ENCODE measurements around the gene MPG.

The MPG gene

GRCh38 chr16:83060-83603 lies 5.1 kb downstream of the MPG start:
- TF ChIP-seq POU2F2 (IDR thresholded peaks at IDR 0.05; ENCODE audit: low read depth, low read length): no peak
- TF ChIP-seq SPI1 (IDR thresholded peaks at IDR 0.05; ENCODE audit: low read depth, low read length): no peak
- TF ChIP-seq POLR2A (IDR thresholded peaks at IDR 0.05; ENCODE audit: low read depth, low read length): no peak
- no peak for TF ChIP-seq POLR2AphosphoS5 (IDR thresholded peaks at IDR 0.05; ENCODE audit: low read depth, low read length)
- no peak for TF ChIP-seq TAF1 (IDR thresholded peaks at IDR 0.05; ENCODE audit: low read depth, low read length)
- DNase-seq (ENCODE audit: insufficient read length, low spot score) (no peak), FAIRE-seq (peak; percentile 45)

DNA sequence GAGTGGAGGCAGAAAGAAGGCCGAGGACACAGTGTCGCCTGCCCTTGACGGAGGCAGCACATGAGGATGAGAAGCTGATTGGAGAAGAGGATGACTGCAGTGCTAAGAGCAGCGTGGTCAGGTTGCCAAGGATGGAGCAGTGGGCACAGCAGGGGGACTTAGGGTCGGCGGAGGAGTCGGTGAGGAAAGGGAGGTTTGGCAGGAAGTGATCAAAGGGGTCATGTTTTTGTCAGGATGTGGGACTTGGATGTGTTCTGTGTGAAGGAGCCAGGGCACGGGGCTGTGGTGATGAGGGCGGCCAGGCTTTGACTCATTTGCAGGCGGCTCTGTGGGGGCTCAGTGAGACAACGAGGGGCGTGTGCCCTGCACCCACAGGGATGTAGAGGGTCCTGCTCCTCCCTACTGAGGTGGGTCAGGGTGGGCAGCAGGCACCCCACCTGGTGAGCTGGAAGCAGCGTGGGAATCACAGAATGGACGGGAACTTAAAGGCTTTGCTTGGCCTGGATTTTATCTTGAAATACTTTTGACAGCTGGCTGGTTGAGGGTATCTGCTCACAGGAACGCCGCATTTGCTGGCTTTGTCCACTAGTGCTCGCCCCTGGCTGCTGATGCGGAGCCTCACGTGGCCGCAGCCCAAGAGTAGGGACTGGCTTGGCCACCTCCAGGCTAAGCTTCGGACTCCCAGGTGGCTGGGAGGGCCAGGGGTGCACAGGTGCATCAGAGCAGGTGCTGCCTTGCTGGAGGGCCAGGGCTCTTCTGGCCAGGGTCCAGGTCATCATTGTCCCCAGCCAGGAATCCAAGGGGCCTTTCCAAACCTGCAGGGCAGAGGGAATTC lies 6.0 kb downstream of the MPG start:
- FAIRE-seq: no peak
- DNase-seq (ENCODE audit: insufficient read length, low spot score): no peak
- TF ChIP-seq POLR2AphosphoS5 (IDR thresholded peaks at IDR 0.05; ENCODE audit: low read depth, low read length) (peak; percentile 42; the same call in 1 of the 2 replicates), TAF1 (IDR thresholded peaks at IDR 0.05; ENCODE audit: low read depth, low read length) (no peak)

DNA sequence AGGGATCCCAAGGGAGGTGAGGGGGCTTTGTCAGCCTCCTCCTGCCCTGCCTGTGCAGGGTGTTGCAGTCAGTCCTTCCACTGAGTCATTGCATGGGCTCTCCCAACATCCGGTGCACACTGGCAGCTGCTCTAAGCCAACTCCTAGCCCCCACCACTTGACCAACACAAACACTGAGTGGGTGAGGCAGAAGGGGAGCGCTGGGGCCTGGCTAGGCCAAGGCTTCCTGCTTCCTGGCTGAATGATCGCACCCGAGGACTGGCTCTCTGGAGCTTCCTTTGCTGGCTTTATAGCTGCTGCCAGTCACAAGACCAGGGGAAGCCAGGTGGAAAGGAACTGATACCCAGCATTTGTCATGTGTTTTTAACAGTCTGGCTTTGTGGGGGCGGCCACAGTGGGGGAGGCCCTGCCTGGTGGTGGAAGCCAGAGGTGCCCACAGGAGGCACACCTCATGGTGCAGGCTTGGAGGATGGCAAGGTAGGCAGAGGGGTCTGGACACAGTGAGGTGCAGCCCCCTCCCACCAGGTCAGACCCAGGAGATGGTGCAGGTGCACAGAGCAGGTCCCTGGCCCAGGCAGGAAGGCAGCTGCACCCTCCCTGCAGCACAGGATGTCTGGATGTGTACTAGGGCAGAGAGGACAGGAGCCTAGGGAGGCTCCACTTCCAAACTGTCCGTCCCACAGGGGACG lies 6.8 kb downstream of the MPG start:
- FAIRE-seq: peak; percentile 97
- no peak for TF ChIP-seq PAX5 (IDR thresholded peaks at IDR 0.05; ENCODE audit: insufficient read depth, low read length, severe bottlenecking)
- TF ChIP-seq POU2F2 (IDR thresholded peaks at IDR 0.05; ENCODE audit: low read depth, low read length): no peak
- 0 out of 2 replicates have a peak, but pooled peaks have one; percentile 12 for TF ChIP-seq TAF1 (IDR thresholded peaks at IDR 0.05; ENCODE audit: low read depth, low read length)
- TF ChIP-seq SPI1 (IDR thresholded peaks at IDR 0.05; ENCODE audit: low read depth, low read length): peak; percentile 89
- no peak for TF ChIP-seq POLR2AphosphoS5 (IDR thresholded peaks at IDR 0.05; ENCODE audit: low read depth, low read length)
- no peak for TF ChIP-seq POLR2A (IDR thresholded peaks at IDR 0.05; ENCODE audit: low read depth, low read length)
- DNase-seq (ENCODE audit: insufficient read length, low spot score): peak; percentile 71

DNA sequence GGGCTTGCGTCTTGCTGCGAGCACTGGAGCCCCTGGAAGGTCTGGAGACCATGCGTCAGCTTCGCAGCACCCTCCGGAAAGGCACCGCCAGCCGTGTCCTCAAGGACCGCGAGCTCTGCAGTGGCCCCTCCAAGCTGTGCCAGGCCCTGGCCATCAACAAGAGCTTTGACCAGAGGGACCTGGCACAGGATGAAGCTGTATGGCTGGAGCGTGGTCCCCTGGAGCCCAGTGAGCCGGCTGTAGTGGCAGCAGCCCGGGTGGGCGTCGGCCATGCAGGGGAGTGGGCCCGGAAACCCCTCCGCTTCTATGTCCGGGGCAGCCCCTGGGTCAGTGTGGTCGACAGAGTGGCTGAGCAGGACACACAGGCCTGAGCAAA lies 7.4 kb downstream of the MPG start:
- FAIRE-seq: no peak
- DNase-seq (ENCODE audit: insufficient read length, low spot score): no peak

DNA sequence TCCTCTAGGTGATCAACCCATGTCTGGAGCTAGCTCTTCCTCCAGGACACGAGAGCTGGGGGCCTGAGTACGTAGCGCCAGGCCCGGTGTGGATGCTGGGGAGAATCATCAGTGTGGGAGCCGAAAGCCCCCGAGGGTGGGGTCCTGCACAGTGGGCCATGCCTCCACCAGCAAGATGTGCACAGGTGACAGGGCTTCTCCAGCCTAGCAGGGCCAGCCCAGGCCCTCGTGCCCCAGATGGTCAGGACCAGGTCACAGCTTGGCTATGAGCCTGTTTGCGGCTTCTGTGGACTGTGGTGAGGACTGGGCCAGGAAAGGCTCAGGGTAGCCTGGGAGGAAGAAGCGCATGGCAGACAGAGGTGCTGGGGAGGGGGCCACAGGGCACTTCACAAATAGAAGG lies 7.8 kb downstream of the MPG start:
- TF ChIP-seq POLR2AphosphoS5 (IDR thresholded peaks at IDR 0.05; ENCODE audit: low read depth, low read length): no peak
- DNase-seq (ENCODE audit: insufficient read length, low spot score): no peak
- FAIRE-seq: no peak

More for the DNA sequence above, 7.4 kb downstream of the MPG start:
- no peak for TF ChIP-seq POU2F2 (IDR thresholded peaks at IDR 0.05; ENCODE audit: low read depth, low read length)
- TF ChIP-seq POLR2AphosphoS5 (IDR thresholded peaks at IDR 0.05; ENCODE audit: low read depth, low read length): no peak
- no peak for TF ChIP-seq PAX5 (IDR thresholded peaks at IDR 0.05; ENCODE audit: insufficient read depth, low read length, severe bottlenecking)

DNA sequence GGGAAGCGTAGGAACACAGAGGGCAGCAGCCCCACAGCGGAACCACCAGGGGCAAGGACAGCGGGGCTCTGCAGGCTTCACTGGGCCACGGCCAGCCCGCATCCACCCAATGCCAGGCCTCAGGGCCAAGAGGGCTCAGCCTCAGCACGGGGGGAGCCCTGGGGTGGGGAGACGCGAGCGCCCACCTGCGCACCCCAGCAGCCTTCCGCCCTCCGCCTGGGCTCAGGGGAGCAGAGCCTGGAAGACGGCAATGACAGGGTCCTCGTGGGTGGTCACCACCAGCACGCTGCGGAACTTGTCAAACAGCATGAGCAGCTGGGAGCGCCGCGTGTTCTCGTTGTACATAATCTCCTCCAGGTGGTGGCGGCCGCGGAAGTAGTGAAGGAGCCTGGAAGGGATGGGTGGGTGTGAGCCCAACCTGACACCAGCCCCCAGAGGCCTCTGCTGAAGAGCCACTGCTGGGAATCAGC lies 8.5 kb downstream of the MPG start:
- no peak for FAIRE-seq
- DNase-seq (ENCODE audit: insufficient read length, low spot score): no peak
- no peak for TF ChIP-seq TAF1 (IDR thresholded peaks at IDR 0.05; ENCODE audit: low read depth, low read length)

GRCh38 chr16:88613-89012 lies 10.6 kb downstream of the MPG start:
- TF ChIP-seq TAF1 (IDR thresholded peaks at IDR 0.05; ENCODE audit: low read depth, low read length) (no peak), POU2F2 (IDR thresholded peaks at IDR 0.05; ENCODE audit: low read depth, low read length) (no peak), POLR2AphosphoS5 (IDR thresholded peaks at IDR 0.05; ENCODE audit: low read depth, low read length) (no peak), POLR2A (IDR thresholded peaks at IDR 0.05; ENCODE audit: low read depth, low read length) (no peak), SPI1 (IDR thresholded peaks at IDR 0.05; ENCODE audit: low read depth, low read length) (no peak), PAX5 (IDR thresholded peaks at IDR 0.05; ENCODE audit: insufficient read depth, low read length, severe bottlenecking) (no peak)
- no peak for DNase-seq (ENCODE audit: insufficient read length, low spot score)
- FAIRE-seq: no peak

- no peak for FAIRE-seq
Observed at GRCh38 chr16:89391-90302, 11.6 kb downstream of the MPG start.

DNA sequence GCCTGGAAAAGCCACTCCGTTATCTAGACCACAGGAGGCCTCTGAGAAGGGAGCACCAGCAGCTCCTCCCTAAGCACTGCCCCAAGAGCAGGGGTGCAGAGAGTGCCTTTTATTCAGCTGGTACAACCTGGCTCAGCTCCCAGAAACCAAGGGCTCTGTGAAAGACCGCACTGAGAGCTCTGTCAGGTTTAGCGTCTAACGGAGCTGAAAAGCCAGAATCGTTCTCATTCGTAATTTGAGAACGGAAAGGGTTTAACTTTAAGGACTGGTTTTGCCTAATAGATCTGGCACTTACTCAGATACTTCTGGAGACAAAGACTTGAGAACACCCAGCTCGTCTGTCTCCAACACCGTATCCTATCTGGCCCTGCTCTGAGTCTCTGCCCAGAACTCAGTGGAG lies 13.5 kb downstream of the MPG start:
- DNase-seq (ENCODE audit: insufficient read length, low spot score) (no peak), FAIRE-seq (no peak)
- no peak for TF ChIP-seq TAF1 (IDR thresholded peaks at IDR 0.05; ENCODE audit: low read depth, low read length)
- TF ChIP-seq POLR2A (IDR thresholded peaks at IDR 0.05; ENCODE audit: low read depth, low read length): no peak
- no peak for TF ChIP-seq SPI1 (IDR thresholded peaks at IDR 0.05; ENCODE audit: low read depth, low read length)
- no peak for TF ChIP-seq POU2F2 (IDR thresholded peaks at IDR 0.05; ENCODE audit: low read depth, low read length)
- TF ChIP-seq POLR2AphosphoS5 (IDR thresholded peaks at IDR 0.05; ENCODE audit: low read depth, low read length): no peak
- no peak for TF ChIP-seq PAX5 (IDR thresholded peaks at IDR 0.05; ENCODE audit: insufficient read depth, low read length, severe bottlenecking)

More at GRCh38 chr16:89391-90302, 11.6 kb downstream of the MPG start:
- TF ChIP-seq POU2F2 (IDR thresholded peaks at IDR 0.05; ENCODE audit: low read depth, low read length) (no peak), PAX5 (IDR thresholded peaks at IDR 0.05; ENCODE audit: insufficient read depth, low read length, severe bottlenecking) (no peak), TAF1 (IDR thresholded peaks at IDR 0.05; ENCODE audit: low read depth, low read length) (no peak)
- no peak for DNase-seq (ENCODE audit: insufficient read length, low spot score)
